HL-60 (cell line): Measurements from ENCODE around the gene NAXE.

Source experiments
- GABPA ChIP-seq: IDR thresholded peaks from 2 replicates; pipeline ENCODE4 v1.6.1; 2012; ENCODE audit warnings: low read depth
- POLR2AphosphoS5 ChIP-seq: IDR thresholded peaks from 2 replicates; pipeline ENCODE4 v1.6.1; 2012; ENCODE audit warnings: low read depth
- TF ChIP-seq, protein P1 (sequence below): IDR thresholded peaks from one replicate; pipeline ENCODE4 v1.5.1; 2011; ENCODE audit warnings: low read length, control low read depth, inconsistent platforms; ENCODE audit not compliant: insufficient read depth

DNA sequence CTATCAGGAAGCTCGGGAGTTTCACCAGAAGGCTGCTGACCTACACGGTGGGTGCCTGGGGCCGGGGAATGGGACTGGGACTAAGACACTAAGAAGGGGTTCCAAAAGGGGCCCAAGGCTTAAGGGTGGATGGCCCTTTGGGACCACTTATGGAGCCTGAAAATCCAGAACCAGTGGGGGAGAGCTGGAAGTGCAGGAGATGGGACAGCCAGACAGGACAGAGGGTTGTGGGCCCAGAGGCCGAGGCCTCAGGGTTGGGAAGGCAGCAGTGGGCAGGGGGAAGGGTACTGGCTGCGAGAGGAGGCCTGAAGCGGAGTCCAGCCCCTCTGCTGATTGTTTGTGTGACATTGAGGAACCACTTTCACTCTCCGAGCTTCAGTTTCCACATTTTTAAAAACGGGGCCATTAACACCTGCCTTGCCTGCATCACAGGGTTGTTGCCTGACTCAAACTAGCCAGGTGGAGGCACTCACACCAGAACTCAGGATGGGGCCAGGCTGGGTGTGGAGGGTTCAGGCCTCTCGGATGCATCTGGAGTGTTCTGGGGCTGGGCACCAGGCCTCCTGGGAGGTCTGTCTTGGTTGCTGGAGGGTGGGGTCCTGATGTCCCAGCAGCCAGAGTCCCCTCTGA is 9.1 kb upstream of the NAXE start:
- TF ChIP-seq, protein P1, sequence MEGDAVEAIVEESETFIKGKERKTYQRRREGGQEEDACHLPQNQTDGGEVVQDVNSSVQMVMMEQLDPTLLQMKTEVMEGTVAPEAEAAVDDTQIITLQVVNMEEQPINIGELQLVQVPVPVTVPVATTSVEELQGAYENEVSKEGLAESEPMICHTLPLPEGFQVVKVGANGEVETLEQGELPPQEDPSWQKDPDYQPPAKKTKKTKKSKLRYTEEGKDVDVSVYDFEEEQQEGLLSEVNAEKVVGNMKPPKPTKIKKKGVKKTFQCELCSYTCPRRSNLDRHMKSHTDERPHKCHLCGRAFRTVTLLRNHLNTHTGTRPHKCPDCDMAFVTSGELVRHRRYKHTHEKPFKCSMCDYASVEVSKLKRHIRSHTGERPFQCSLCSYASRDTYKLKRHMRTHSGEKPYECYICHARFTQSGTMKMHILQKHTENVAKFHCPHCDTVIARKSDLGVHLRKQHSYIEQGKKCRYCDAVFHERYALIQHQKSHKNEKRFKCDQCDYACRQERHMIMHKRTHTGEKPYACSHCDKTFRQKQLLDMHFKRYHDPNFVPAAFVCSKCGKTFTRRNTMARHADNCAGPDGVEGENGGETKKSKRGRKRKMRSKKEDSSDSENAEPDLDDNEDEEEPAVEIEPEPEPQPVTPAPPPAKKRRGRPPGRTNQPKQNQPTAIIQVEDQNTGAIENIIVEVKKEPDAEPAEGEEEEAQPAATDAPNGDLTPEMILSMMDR, result no peak
- TF ChIP-seq POLR2AphosphoS5, result no peak
- no peak for TF ChIP-seq GABPA
